Hepatocyte (in vitro differentiated cells): ENCODE measurements around the gene LRRC4C.
"Not testable (repeated sequence)": the region's sequence is repeated elsewhere in the genome, so short reads cannot be mapped to it uniquely, and the experiment has no call there.

Source experiments
- CTCF ChIP-seq: fragments of 200-600 bp; sonication (generic); IDR thresholded peaks from 2 replicates; pipeline ENCODE4 v1.5.1; 2016; ENCODE audit warnings: antibody characterized with exemption, mild to moderate bottlenecking; ENCODE audit not compliant: poor library complexity
- EZH2 ChIP-seq: fragments of 200-600 bp; sonication (generic); IDR thresholded peaks from 2 replicates; pipeline ENCODE4 v1.6.1; 2016; ENCODE audit warnings: antibody characterized with exemption, mild to moderate bottlenecking, borderline replicate concordance

GRCh38 chr11:41019666-41020065, 439.8 kb downstream of the LRRC4C start:
- not testable (repeated sequence) for TF ChIP-seq CTCF, EZH2
